Measurements from ENCODE around the gene LDLRAD4.

DNA sequence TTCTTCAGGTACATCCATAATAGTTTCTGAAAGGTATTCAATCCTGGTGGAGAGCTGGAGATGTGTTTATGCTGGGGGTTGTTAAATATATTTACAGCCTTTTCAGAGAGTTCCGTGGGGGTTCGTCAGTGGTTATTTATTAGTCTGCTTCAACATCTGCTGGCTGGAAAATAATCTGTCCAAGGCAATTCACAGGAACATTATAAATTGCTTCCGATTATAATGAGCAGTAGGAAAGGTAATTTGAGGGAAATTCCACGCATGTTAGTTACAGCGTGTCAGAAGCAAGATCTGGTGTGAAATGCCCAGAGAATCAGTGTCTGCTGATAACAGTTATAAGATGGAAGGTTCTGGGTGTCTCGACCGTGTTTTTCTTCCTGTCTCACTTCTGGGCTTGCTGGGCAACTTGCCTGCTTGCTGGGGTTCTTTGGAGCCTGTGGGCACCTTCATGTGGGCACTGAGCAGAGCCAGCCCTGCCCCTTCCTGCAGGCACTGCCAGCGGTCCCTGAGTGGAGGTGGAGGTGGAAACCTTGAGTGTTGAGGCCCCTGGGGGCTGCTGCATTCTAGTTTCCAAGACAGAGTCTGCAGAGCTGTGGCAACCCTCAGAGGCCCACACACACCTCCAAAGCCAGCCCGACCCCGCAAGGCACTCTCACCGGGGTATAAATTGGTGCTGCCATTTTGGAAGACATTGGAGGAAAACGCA lies 322.1 kb downstream of the LDLRAD4 start:
- TF ChIP-seq TSHZ2 (CRISPR knock-in tag; IDR thresholded peaks at IDR 0.05) = no peak
- no peak for TF ChIP-seq TCF4 (CRISPR knock-in tag; IDR thresholded peaks at IDR 0.05; ENCODE audit: borderline replicate concordance)
- TF ChIP-seq OSR1 (CRISPR knock-in tag; IDR thresholded peaks at IDR 0.05) = no peak
- TF ChIP-seq ZFP3 (CRISPR knock-in tag; IDR thresholded peaks at IDR 0.05) = no peak
- no peak for TF ChIP-seq BACH2 (CRISPR knock-in tag; IDR thresholded peaks at IDR 0.05; ENCODE audit: borderline replicate concordance)
- no peak for TF ChIP-seq TOX (CRISPR knock-in tag; IDR thresholded peaks at IDR 0.05; ENCODE audit: borderline replicate concordance)
- no peak for TF ChIP-seq ARNTL (CRISPR knock-in tag; IDR thresholded peaks at IDR 0.05; ENCODE audit: borderline replicate concordance, low read depth)
- TF ChIP-seq RARB (CRISPR knock-in tag; IDR thresholded peaks at IDR 0.05) = no peak

All from SK-N-SH treated with all-trans-retinoic acid at 6 μM for 48 hours (cell line).